Measurements from ENCODE around the gene CDH10. TPM values are rescaled to one million over a fixed set of nuclear protein-coding genes. Genes with fewer than 3 reads are reported as not detected.

CDH10 gene
- total and polyA plus RNA-seq, 2 experiments from 2014 or later, result not detected

GRCh38 chr5:24496268-24496667, 148.5 kb downstream of the CDH10 start:
- no peaks in the 10 kb centered on the region for H3K9me3 Mint-ChIP-seq
- H3K4me2 ChIP-seq, result no peak overlapping the region
- no peaks in the 10 kb centered on the region for H3K9me2 ChIP-seq (ENCODE audit: insufficient read depth)
- DNase-seq (ENCODE audit: low spot score) (no peak), ATAC-seq (no peak)
- no peaks in the 10 kb centered on the region for H3K27me3 ChIP-seq (ENCODE audit: insufficient read depth)
- H3K27ac ChIP-seq (ENCODE audit: low read depth), result no peak overlapping the region
- H2AFZ ChIP-seq, result 0 out of 2 replicates have a peak overlapping the region, but pooled peaks have one; percentile 48
- peaks cover 16% of the 10 kb centered on the region for H3K4me1 Mint-ChIP-seq
- no peak overlapping the region for H3K27ac Mint-ChIP-seq
- no peaks in the 10 kb centered on the region for H3K27me3 Mint-ChIP-seq (ENCODE audit: insufficient read depth, low read depth, poor library complexity)
- H3F3A ChIP-seq (replicated peaks; ENCODE audit: low read depth), result no peaks in the 10 kb centered on the region
- H3K36me3 Mint-ChIP-seq (ENCODE audit: low read depth), result no peaks in the 10 kb centered on the region
- no peaks in the 10 kb centered on the region for H3K79me2 ChIP-seq (replicated peaks; ENCODE audit: insufficient read depth)
- no peaks in the 10 kb centered on the region for H4K20me1 ChIP-seq (replicated peaks; ENCODE audit: insufficient read depth)
- no peaks in the 10 kb centered on the region for H3K36me3 ChIP-seq (ENCODE audit: insufficient read depth)
- no peak overlapping the region for H3K4me3 ChIP-seq
- no peak overlapping the region for H3K4me3 Mint-ChIP-seq
- TF ChIP-seq NANOG (IDR thresholded peaks at IDR 0.05; ENCODE audit: borderline replicate concordance) (no peak), CTCF (conservative IDR thresholded peaks at IDR 0.05; ENCODE audit: low read depth in 2 of 2) (no peak), ZNF331 (CRISPR knock-in tag; IDR thresholded peaks at IDR 0.05; ENCODE audit: low read depth) (no peak), EZH2 (IDR thresholded peaks at IDR 0.05; ENCODE audit: low read depth, unreplicated experiment) (no peak), ZNF462 (CRISPR knock-in tag; IDR thresholded peaks at IDR 0.05) (no peak), POLR2AphosphoS5 (IDR thresholded peaks at IDR 0.05; ENCODE audit: low read depth) (no peak), REST (IDR thresholded peaks at IDR 0.05; ENCODE audit: unreplicated experiment) (no peak), ZNF114 (CRISPR knock-in tag; IDR thresholded peaks at IDR 0.05) (no peak), ETS1 (IDR thresholded peaks at IDR 0.05) (no peak), JUNB (IDR thresholded peaks at IDR 0.05; ENCODE audit: unreplicated experiment) (no peak), STAT1 (IDR thresholded peaks at IDR 0.05; ENCODE audit: unreplicated experiment) (no peak), EZH2phosphoT487 (IDR thresholded peaks at IDR 0.05; ENCODE audit: unreplicated experiment) (no peak), CREB1 (CRISPR knock-in tag; IDR thresholded peaks at IDR 0.05; ENCODE audit: low read depth) (no peak)
- 0 out of 2 replicates have a peak, but pooled peaks cover 12% of the 10 kb centered on the region for H3K4me1 ChIP-seq (ENCODE audit: insufficient read depth)
